ENCODE results near the gene VRK1. TPM values are rescaled to one million over a fixed set of nuclear protein-coding genes. Genes with fewer than 3 reads are reported as not detected.
"Not testable (repeated sequence)": the region's sequence is repeated elsewhere in the genome, so short reads cannot be mapped to it uniquely, and the experiment has no call there.

VRK1 gene
- total and polyA plus RNA-seq, 3 experiments from 2014 or later = 36.6 to 72.2 (median 67.0) TPM

- H3K36me3 Mint-ChIP-seq = peaks cover 0 to 6% (median 0%) of the 10 kb centered on the region in 3 donors
- no peaks in the 10 kb centered on the region for H3K36me3 ChIP-seq (ENCODE audit: insufficient read depth, low read length)
- ChIA-PET CTCF (no interaction called here), POLR2A (no interaction called here)
- no peaks in the 10 kb centered on the region for H3K9me3 ChIP-seq (ENCODE audit: low read length)
- no peak overlapping the region for H3K27ac Mint-ChIP-seq
- DNase-seq = no peak
- no peak overlapping the region for H3K4me3 Mint-ChIP-seq
- no peaks in the 10 kb centered on the region for H3K4me1 ChIP-seq (ENCODE audit: insufficient read depth, low read length)
- no peak overlapping the region for H3K4me3 ChIP-seq (ENCODE audit: low read length)
- no peak overlapping the region for H3K27ac ChIP-seq (ENCODE audit: low read depth, low read length)
- peaks cover 22 to 32% of the 10 kb centered on the region in 2 donors for H3K27me3 Mint-ChIP-seq
- no peaks in the 10 kb centered on the region for H3K4me1 Mint-ChIP-seq
- peaks cover 5% of the 10 kb centered on the region for H3K27me3 ChIP-seq (ENCODE audit: insufficient read depth, low read length, poor library complexity, severe bottlenecking)
- H3K9me3 Mint-ChIP-seq = no peaks in the 10 kb centered on the region
These were observed 42.4 kb upstream of the VRK1 start for GRCh38 chr14:96754845-96755184.

GRCh38 chr14:96756745-96757144 is 40.4 kb upstream of the VRK1 start:
- CTCF ChIA-PET = interaction anchor here (1.2 to 1.8 kb wide), 3 partner anchors 15 to 19 kb away, joined by 3 to 4 read pairs (median 3); no protein-coding TSS in a partner anchor
- H3K4me1 Mint-ChIP-seq = no peaks in the 10 kb centered on the region
- Histone ChIP-seq H3K4me3 (ENCODE audit: low read length) (no peak overlapping the region), H3K4me1 (ENCODE audit: insufficient read depth, low read length) (no peaks in the 10 kb centered on the region), H3K36me3 (ENCODE audit: insufficient read depth, low read length) (no peaks in the 10 kb centered on the region), H3K27me3 (ENCODE audit: insufficient read depth, low read length, poor library complexity, severe bottlenecking) (peaks cover 5% of the 10 kb centered on the region), H3K27ac (ENCODE audit: low read depth, low read length) (no peak overlapping the region), H3K9me3 (ENCODE audit: low read length) (no peaks in the 10 kb centered on the region)
- POLR2A ChIA-PET = no interaction called here
- no peak for DNase-seq
- H3K4me3 Mint-ChIP-seq = no peak overlapping the region
- no peaks in the 10 kb centered on the region for H3K9me3 Mint-ChIP-seq
- H3K27me3 Mint-ChIP-seq = peaks cover 19 to 22% of the 10 kb centered on the region in 2 donors
- peaks cover 0 to 6% (median 1%) of the 10 kb centered on the region in 3 donors for H3K36me3 Mint-ChIP-seq
- H3K27ac Mint-ChIP-seq = no peak overlapping the region

- POLR2A ChIA-PET = no interaction called here
- Histone ChIP-seq H3K36me3 (ENCODE audit: insufficient read depth, low read length) (no peaks in the 10 kb centered on the region), H3K27ac (ENCODE audit: low read depth, low read length) (no peak overlapping the region), H3K9me3 (ENCODE audit: low read length) (no peaks in the 10 kb centered on the region), H3K27me3 (ENCODE audit: insufficient read depth, low read length, poor library complexity, severe bottlenecking) (peaks cover 5% of the 10 kb centered on the region), H3K4me3 (ENCODE audit: low read length) (no peak overlapping the region), H3K4me1 (ENCODE audit: insufficient read depth, low read length) (no peaks in the 10 kb centered on the region)
- H3K36me3 Mint-ChIP-seq = peaks cover 0 to 6% (median 1%) of the 10 kb centered on the region in 3 donors
- CTCF ChIA-PET = interaction anchor here (1.2 to 1.8 kb wide), 3 partner anchors 16 to 20 kb away, joined by 3 to 4 read pairs (median 3); no protein-coding TSS in a partner anchor
- H3K27ac Mint-ChIP-seq = no peak overlapping the region
- peaks cover 19% of the 10 kb centered on the region in 2 donors for H3K27me3 Mint-ChIP-seq
- H3K9me3 Mint-ChIP-seq = no peaks in the 10 kb centered on the region
- H3K4me3 Mint-ChIP-seq = no peak overlapping the region
- H3K4me1 Mint-ChIP-seq = peaks cover 1 to 2% (median 2%) of the 10 kb centered on the region in 3 donors
- DNase-seq = no peak
These were observed 39.7 kb upstream of the VRK1 start for GRCh38 chr14:96757456-96757855.

- no peak for DNase-seq
- peaks cover 5 to 7% (median 6%) of the 10 kb centered on the region in 3 donors for H3K4me1 Mint-ChIP-seq
- peaks cover 7 to 20% of the 10 kb centered on the region in 2 donors for H3K27me3 Mint-ChIP-seq
- peaks cover 0 to 2% (median 0%) of the 10 kb centered on the region in 5 donors for H3K9me3 Mint-ChIP-seq
- no peaks in the 10 kb centered on the region for H3K4me1 ChIP-seq (ENCODE audit: insufficient read depth, low read length)
- H3K27ac ChIP-seq (ENCODE audit: low read depth, low read length) = no peak overlapping the region
- H3K4me3 Mint-ChIP-seq = no peak overlapping the region
- no peaks in the 10 kb centered on the region for H3K27me3 ChIP-seq (ENCODE audit: insufficient read depth, low read length, poor library complexity, severe bottlenecking)
- no peaks in the 10 kb centered on the region for H3K9me3 ChIP-seq (ENCODE audit: low read length)
- H3K27ac Mint-ChIP-seq = no peak overlapping the region
- ChIA-PET POLR2A (no interaction called here), CTCF (no interaction called here)
- no peak overlapping the region for H3K4me3 ChIP-seq (ENCODE audit: low read length)
- H3K36me3 ChIP-seq (ENCODE audit: insufficient read depth, low read length) = no peaks in the 10 kb centered on the region
- H3K36me3 Mint-ChIP-seq = peaks cover 0 to 1% (median 0%) of the 10 kb centered on the region in 3 donors
These were observed 36.1 kb upstream of the VRK1 start for GRCh38 chr14:96761066-96761465.

- H3K4me3 ChIP-seq (ENCODE audit: low read length) = peak overlapping the region; percentile 15
- H3K9me3 ChIP-seq (ENCODE audit: low read length) = no peaks in the 10 kb centered on the region
- no peaks in the 10 kb centered on the region for H3K27me3 ChIP-seq (ENCODE audit: insufficient read depth, low read length, poor library complexity, severe bottlenecking)
- H3K4me1 ChIP-seq (ENCODE audit: insufficient read depth, low read length) = no peaks in the 10 kb centered on the region
- peak in 3 of 5 donors; percentile 2 to 57 (median 45) for DNase-seq
- POLR2A ChIA-PET = no interaction called here
- CTCF ChIA-PET = no interaction called here
- peaks cover 0 to 2% (median 0%) of the 10 kb centered on the region in 5 donors for H3K9me3 Mint-ChIP-seq
- H3K36me3 Mint-ChIP-seq = peaks cover 0 to 1% (median 0%) of the 10 kb centered on the region in 3 donors
- no peak overlapping the region for H3K27ac ChIP-seq (ENCODE audit: low read depth, low read length)
- H3K4me3 Mint-ChIP-seq = peak overlapping the region in 6 of 7 donors; percentile 63 to 83 (median 70)
- no peaks in the 10 kb centered on the region for H3K36me3 ChIP-seq (ENCODE audit: insufficient read depth, low read length)
- H3K27ac Mint-ChIP-seq = peak overlapping the region in 2 of 8 donors; percentile 42 to 82
- H3K27me3 Mint-ChIP-seq = peaks cover 3 to 16% of the 10 kb centered on the region in 2 donors
- peaks cover 5 to 7% (median 6%) of the 10 kb centered on the region in 3 donors for H3K4me1 Mint-ChIP-seq
These were observed 34.5 kb upstream of the VRK1 start for GRCh38 chr14:96762650-96763049.

- Histone ChIP-seq H3K4me3 (ENCODE audit: low read length) (no peak overlapping the region), H3K27ac (ENCODE audit: low read depth, low read length) (no peak overlapping the region), H3K4me1 (ENCODE audit: insufficient read depth, low read length) (no peaks in the 10 kb centered on the region), H3K27me3 (ENCODE audit: insufficient read depth, low read length, poor library complexity, severe bottlenecking) (no peaks in the 10 kb centered on the region), H3K9me3 (ENCODE audit: low read length) (no peaks in the 10 kb centered on the region), H3K36me3 (ENCODE audit: insufficient read depth, low read length) (no peaks in the 10 kb centered on the region)
- peaks cover 0 to 2% (median 0%) of the 10 kb centered on the region in 5 donors for H3K9me3 Mint-ChIP-seq
- H3K36me3 Mint-ChIP-seq = peaks cover 0 to 1% (median 0%) of the 10 kb centered on the region in 3 donors
- H3K27me3 Mint-ChIP-seq = peaks cover 5 to 18% of the 10 kb centered on the region in 2 donors
- H3K27ac Mint-ChIP-seq = peak overlapping the region in 1 of 8 donors; percentile 22
- CTCF ChIA-PET = no interaction called here
- POLR2A ChIA-PET = no interaction called here
- H3K4me3 Mint-ChIP-seq = no peak overlapping the region
- H3K4me1 Mint-ChIP-seq = peaks cover 5 to 7% (median 6%) of the 10 kb centered on the region in 3 donors
- no peak for DNase-seq
These were observed 33.2 kb upstream of the VRK1 start for GRCh38 chr14:96764012-96764411.

GRCh38 chr14:96765205-96765604 is 32.0 kb upstream of the VRK1 start:
- H3K4me1 ChIP-seq (ENCODE audit: insufficient read depth, low read length); POLR2A ChIA-PET; H3K9me3 Mint-ChIP-seq; DNase-seq; H3K36me3 Mint-ChIP-seq; H3K4me1 Mint-ChIP-seq; H3K4me3 ChIP-seq (ENCODE audit: low read length); H3K9me3 ChIP-seq (ENCODE audit: low read length); H3K36me3 ChIP-seq (ENCODE audit: insufficient read depth, low read length); CTCF ChIA-PET; H3K27ac ChIP-seq (ENCODE audit: low read depth, low read length); H3K27ac Mint-ChIP-seq; H3K27me3 ChIP-seq (ENCODE audit: insufficient read depth, low read length, poor library complexity, severe bottlenecking); H3K4me3 Mint-ChIP-seq: not testable (repeated sequence)
- peaks cover 17 to 23% of the 10 kb centered on the region in 2 donors for H3K27me3 Mint-ChIP-seq

- no peak overlapping the region for H3K4me3 Mint-ChIP-seq
- Histone ChIP-seq H3K36me3 (ENCODE audit: insufficient read depth, low read length) (no peaks in the 10 kb centered on the region), H3K27ac (ENCODE audit: low read depth, low read length) (no peak overlapping the region), H3K4me3 (ENCODE audit: low read length) (no peak overlapping the region), H3K4me1 (ENCODE audit: insufficient read depth, low read length) (no peaks in the 10 kb centered on the region), H3K9me3 (ENCODE audit: low read length) (no peaks in the 10 kb centered on the region), H3K27me3 (ENCODE audit: insufficient read depth, low read length, poor library complexity, severe bottlenecking) (peaks cover 12% of the 10 kb centered on the region)
- CTCF ChIA-PET = no interaction called here
- no peaks in the 10 kb centered on the region for H3K4me1 Mint-ChIP-seq
- no peak overlapping the region for H3K27ac Mint-ChIP-seq
- peaks cover 0 to 1% (median 0%) of the 10 kb centered on the region in 3 donors for H3K36me3 Mint-ChIP-seq
- DNase-seq = no peak
- POLR2A ChIA-PET = no interaction called here
- peaks cover 26 to 56% of the 10 kb centered on the region in 2 donors for H3K27me3 Mint-ChIP-seq
- H3K9me3 Mint-ChIP-seq = no peaks in the 10 kb centered on the region
These were observed 24.3 kb upstream of the VRK1 start for GRCh38 chr14:96772929-96773328.
